Tibial nerve (tissue), 4 donors: ENCODE data around the gene NOXO1. TPM values are rescaled to one million over a fixed set of nuclear protein-coding genes. Genes with fewer than 3 reads are reported as not detected.

Source experiments
- DNase-seq, 2 donors: peaks; one replicate each; pipeline ENCODE4 v3.0.0-alpha.2; 2019; ENCODE audit warnings: low spot score in 2 of 2
- H3K27ac ChIP-seq, 4 donors: fragments of 200-600 bp; sonication (generic) in 3 of 4; one replicate each; pipeline ENCODE4 v1.5.1; 2017 to 2019; ENCODE audit warnings: mild to moderate bottlenecking in 1 of 4
- H3K27me3 ChIP-seq, 2 donors: fragments of 200-600 bp; sonication (generic) in 1 of 2; one replicate each; pipeline versions ENCODE4 v1.5.1 to v1.6.0; 2017 to 2019
- H3K36me3 ChIP-seq, 3 donors: fragments of 200-600 bp; sonication (generic); one replicate each; pipeline ENCODE4 v1.5.1; 2018 to 2019
- H3K4me1 ChIP-seq, 4 donors: fragments of 200-600 bp; sonication (generic) in 3 of 4; one replicate each; pipeline ENCODE4 v1.5.1; 2017 to 2019
- H3K4me3 ChIP-seq, 4 donors: fragments of 200-600 bp; sonication (generic) in 3 of 4; one replicate each; pipeline ENCODE4 v1.5.1; 2017 to 2019; ENCODE audit warnings: mild to moderate bottlenecking in 1 of 4, moderate library complexity in 1 of 4
- H3K9me3 ChIP-seq, 4 donors: fragments of 200-600 bp; sonication (generic) in 3 of 4; one replicate each; pipeline ENCODE4 v1.5.1; 2017 to 2019
- EP300 ChIP-seq, 2 donors: sonication (generic); formaldehyde crosslinking; IDR thresholded peaks; one replicate each; pipeline ENCODE4 v1.6.1; 2017; ENCODE audit warnings: antibody characterized with exemption in 2 of 2, mild to moderate bottlenecking in 1 of 2
- POLR2A ChIP-seq, 2 donors: fragments of 450-650 bp; IDR thresholded peaks; one replicate each; pipeline ENCODE4 v1.6.1; 2017; ENCODE audit warnings: antibody characterized with exemption in 2 of 2, mild to moderate bottlenecking in 2 of 2, moderate library complexity in 2 of 2
- WGBS, 2 donors: methylation state at CpG; one replicate each; pipeline ENCODE4 v1.1.5; 2018; 5-methylcytosine and 5-hydroxymethylcytosine counted together
- total RNA-seq, 4 donors: library from RNA; depleted of rRNA; stranded (reverse); fragments of >200 nt; gene quantifications; one replicate each; pipeline ENCODE4 v1.1.0, GENCODE V29; 2016
- TF ChIP-seq, protein P1 (sequence below), 5 experiments: fragments of 200-600 bp in 3 of 5; fragments of 450-650 bp in 2 of 5; sonication (generic) in 3 of 5; IDR thresholded peaks; one replicate each; pipeline ENCODE4 v1.5.1; 2016 to 2019; ENCODE audit warnings: antibody characterized with exemption in 5 of 5, mild to moderate bottlenecking in 3 of 5, moderate library complexity in 2 of 5

NOXO1 gene
- total RNA-seq, 4 donors from 2014 or later: 3.9 TPM; not detected in 3

DNA sequence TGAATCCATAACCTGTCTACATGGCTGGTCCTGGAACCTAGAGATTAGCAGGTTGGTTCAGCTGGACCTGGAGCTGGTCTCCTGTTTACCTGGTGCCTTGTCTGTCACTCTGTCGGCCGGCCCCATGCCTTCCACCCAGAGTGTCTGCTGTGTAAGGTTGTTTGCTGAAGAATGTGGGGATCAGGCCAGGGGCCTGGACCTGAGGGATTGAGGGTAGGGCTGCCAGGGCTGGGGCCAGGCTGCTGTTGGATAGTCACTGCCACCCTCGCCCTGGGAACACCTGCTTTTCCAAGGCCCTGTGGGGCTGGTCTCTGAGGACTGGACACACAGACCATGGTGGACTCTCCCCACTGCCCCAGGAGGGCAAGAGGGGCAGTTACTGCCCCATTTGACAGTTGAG, 46.9 kb upstream of the NOXO1 start:
- Histone ChIP-seq H3K36me3 (peaks cover 0 to 6% (median 0%) of the 10 kb centered on the region in 3 donors), H3K9me3 (no peaks in the 10 kb centered on the region), H3K27me3 (no peaks in the 10 kb centered on the region), H3K27ac (peak overlapping the region in 3 of 4 donors; percentile 59 to 100 (median 94)), H3K4me3 (peak overlapping the region in 1 of 4 donors; percentile 83), H3K4me1 (peaks cover 0 to 82% (median 40%) of the 10 kb centered on the region in 4 donors)
- 67 to 83% methylated on average over 1 to 3 of the region's 3 CpGs for whole genome bisulfite sequencing, 2 donors
- no peak for DNase-seq
- TF ChIP-seq EP300 (IDR thresholded peaks at IDR 0.05) (no peak), POLR2A (IDR thresholded peaks at IDR 0.05) (no peak)
- TF ChIP-seq, protein P1, sequence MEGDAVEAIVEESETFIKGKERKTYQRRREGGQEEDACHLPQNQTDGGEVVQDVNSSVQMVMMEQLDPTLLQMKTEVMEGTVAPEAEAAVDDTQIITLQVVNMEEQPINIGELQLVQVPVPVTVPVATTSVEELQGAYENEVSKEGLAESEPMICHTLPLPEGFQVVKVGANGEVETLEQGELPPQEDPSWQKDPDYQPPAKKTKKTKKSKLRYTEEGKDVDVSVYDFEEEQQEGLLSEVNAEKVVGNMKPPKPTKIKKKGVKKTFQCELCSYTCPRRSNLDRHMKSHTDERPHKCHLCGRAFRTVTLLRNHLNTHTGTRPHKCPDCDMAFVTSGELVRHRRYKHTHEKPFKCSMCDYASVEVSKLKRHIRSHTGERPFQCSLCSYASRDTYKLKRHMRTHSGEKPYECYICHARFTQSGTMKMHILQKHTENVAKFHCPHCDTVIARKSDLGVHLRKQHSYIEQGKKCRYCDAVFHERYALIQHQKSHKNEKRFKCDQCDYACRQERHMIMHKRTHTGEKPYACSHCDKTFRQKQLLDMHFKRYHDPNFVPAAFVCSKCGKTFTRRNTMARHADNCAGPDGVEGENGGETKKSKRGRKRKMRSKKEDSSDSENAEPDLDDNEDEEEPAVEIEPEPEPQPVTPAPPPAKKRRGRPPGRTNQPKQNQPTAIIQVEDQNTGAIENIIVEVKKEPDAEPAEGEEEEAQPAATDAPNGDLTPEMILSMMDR (IDR thresholded peaks at IDR 0.05): no peak

DNA sequence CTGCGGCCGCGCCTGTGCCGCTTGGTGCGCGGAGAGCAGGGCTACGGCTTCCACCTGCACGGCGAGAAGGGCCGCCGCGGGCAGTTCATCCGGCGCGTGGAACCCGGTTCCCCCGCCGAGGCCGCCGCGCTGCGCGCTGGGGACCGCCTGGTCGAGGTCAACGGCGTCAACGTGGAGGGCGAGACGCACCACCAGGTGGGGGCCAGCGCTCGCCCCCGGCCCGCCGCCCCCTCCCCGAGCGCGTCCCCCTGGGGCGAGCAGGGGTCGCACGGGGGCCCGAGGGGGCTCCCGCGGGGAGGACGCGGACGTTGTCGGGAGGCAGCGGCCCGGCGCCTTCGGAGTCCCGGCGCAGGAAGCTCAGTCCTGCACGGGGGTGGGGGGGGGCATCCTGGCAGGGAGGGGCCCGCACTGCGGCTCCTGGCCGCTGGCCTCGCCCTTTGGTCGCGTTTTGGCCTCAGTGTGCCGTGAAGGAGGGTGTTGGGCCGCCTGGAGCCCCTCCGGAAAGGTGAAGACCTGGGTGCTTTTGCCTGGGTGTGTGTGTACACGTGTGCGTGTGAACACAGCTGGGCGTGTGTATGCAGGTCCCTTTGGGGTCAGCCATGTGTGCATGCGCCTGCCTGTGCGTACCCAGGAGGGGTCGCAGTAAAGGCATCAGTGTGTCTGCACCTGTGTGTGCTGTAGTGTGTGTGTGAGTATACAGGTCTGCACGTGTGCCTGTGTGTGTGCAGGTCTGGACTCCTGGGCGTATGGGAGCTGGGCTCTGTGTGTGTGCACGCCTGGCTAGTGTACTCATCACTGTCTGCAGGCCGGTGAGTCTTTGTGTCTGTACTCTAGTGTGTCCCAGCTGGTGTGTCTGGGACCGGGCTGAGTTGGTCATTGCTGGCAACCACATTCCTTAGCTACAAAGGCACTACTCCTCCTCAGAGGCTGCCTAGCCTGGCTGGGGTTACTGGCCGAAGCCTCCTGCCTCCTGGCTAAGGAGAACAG, 46.0 kb upstream of the NOXO1 start:
- DNase-seq: no peak
- no peaks in the 10 kb centered on the region for H3K9me3 ChIP-seq
- WGBS, 2 donors: 7 to 18% methylated on average over 26 to 49 of the region's 76 CpGs
- peak overlapping the region in 3 of 4 donors; percentile 59 to 100 (median 94) for H3K27ac ChIP-seq
- H3K27me3 ChIP-seq: peaks cover 0 to 4% of the 10 kb centered on the region in 2 donors
- peaks cover 0 to 82% (median 38%) of the 10 kb centered on the region in 4 donors for H3K4me1 ChIP-seq
- TF ChIP-seq EP300 (IDR thresholded peaks at IDR 0.05) (no peak), POLR2A (IDR thresholded peaks at IDR 0.05) (no peak)
- TF ChIP-seq, protein P1 (IDR thresholded peaks at IDR 0.05): no peak
- H3K4me3 ChIP-seq: peak overlapping the region; percentile 47 to 83 (median 58)
- H3K36me3 ChIP-seq: peaks cover 0 to 6% (median 0%) of the 10 kb centered on the region in 3 donors

DNA sequence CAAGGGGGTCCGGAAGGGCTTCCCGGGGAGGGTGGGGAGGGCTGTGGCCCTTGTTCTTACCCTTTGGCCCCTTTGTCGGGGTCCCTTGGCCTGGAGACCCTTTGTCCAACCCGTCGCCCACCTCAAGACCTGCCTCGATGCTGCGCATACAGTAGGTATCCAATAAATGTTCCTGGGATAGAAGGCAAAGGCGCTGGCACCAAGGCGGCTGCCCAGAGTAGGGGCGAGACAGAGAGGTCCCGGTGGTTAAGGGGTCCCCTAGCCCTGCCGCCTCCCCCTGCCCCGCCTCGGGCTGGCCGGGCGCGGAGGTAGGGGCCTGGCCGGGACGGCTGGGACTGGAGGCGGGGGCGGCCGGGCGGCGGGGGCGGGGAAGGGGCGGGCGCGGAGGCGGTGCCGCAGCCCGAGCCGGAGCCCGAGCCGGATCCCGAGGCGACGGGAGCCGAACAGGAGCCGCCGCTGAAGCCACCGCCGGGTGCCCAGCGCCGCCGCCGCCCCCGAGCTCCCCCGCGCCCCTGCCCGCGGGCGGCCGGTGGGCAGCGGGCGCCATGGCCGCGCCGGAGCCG, 45.3 kb upstream of the NOXO1 start, which contains the start of gene NHERF2:
NHERF2 (plus strand) TSS at position 442 of the 563 bp plus-strand sequence; CDS start at position 546, 104 bp downstream.
- no peaks in the 10 kb centered on the region for H3K9me3 ChIP-seq
- no peak for DNase-seq
- 27 to 44% methylated on average over 7 to 8 of the region's 59 CpGs for WGBS, 2 donors
- H3K36me3 ChIP-seq: peaks cover 0 to 6% (median 0%) of the 10 kb centered on the region in 3 donors
- peaks cover 0 to 10% of the 10 kb centered on the region in 2 donors for H3K27me3 ChIP-seq
- H3K4me3 ChIP-seq: peak within 1 kb of the TSS; percentile 47 to 83 (median 58)
- TF ChIP-seq, protein P1 (IDR thresholded peaks at IDR 0.05): no peak
- TF ChIP-seq POLR2A (IDR thresholded peaks at IDR 0.05) (no peak), EP300 (IDR thresholded peaks at IDR 0.05) (no peak)
- H3K27ac ChIP-seq: peak within 1 kb of the TSS in 3 of 4 donors; percentile 59 to 100 (median 94)
- peaks cover 0 to 74% (median 33%) of the 10 kb centered on the region in 4 donors for H3K4me1 ChIP-seq

DNA sequence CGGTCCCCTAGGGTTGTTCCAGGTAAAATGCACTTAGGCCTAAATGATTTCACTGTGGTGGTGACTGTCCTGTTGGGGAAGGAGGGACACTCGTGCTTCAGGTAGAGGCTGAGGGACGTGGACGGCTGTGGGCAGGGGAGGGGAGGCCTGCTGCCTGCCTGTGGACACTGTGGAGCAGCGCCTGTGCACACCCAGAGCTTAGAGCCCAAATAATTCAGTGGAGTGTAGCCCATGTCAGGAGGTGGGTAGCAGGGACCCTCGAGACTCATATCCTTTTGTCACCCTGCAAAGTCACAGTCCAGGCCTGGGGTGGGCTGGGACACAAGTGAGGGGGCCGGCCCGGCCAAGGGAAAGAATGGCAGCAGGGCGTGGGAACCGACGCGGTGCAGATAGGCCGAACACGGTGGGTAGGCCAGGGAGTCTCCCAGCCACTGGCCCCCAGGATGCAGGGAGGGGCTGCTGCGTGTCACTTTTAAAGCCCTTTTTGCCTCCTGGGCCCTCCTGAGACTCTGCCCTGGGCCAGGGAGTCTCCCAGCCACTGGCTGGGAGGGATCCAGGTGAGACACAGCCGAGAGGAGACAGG, 44.7 kb upstream of the NOXO1 start:
- 83 to 85% methylated on average over 15 to 16 of the region's 16 CpGs for WGBS, 2 donors
- DNase-seq: no peak
- TF ChIP-seq EP300 (IDR thresholded peaks at IDR 0.05): no peak
- H3K4me3 ChIP-seq: peak overlapping the region in 2 of 4 donors; percentile 25 to 83
- no peaks in the 10 kb centered on the region for H3K9me3 ChIP-seq
- H3K27me3 ChIP-seq: peaks cover 0 to 15% of the 10 kb centered on the region in 2 donors
- peak overlapping the region in 2 of 4 donors; percentile 46 to 75 for H3K27ac ChIP-seq
- peaks cover 0 to 6% (median 0%) of the 10 kb centered on the region in 3 donors for H3K36me3 ChIP-seq
- H3K4me1 ChIP-seq: peaks cover 0 to 69% (median 33%) of the 10 kb centered on the region in 4 donors

DNA sequence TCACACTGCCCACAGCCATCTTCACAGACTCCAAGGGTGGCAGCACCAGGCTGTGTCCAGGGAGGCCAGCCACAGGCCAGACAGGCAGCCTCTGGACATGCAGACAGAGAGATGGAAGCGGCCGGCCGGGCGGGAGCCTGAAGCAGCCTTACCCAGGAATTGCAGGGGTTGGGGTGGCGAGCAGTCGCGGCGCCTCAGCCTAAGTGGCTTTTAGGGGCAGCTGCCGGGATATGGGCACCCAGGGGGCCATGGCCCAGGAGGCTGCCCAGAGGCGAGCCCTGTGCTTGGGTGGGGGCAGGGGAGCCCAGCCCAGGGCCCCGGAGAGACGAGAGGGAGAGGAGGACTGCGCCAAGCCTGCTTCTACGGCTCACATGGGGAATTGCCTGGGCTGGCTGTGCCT, 44.0 kb upstream of the NOXO1 start:
- TF ChIP-seq POLR2A (IDR thresholded peaks at IDR 0.05) (no peak), EP300 (IDR thresholded peaks at IDR 0.05) (no peak)
- TF ChIP-seq, protein P1 (IDR thresholded peaks at IDR 0.05): no peak
- peaks cover 0 to 6% (median 0%) of the 10 kb centered on the region in 3 donors for H3K36me3 ChIP-seq
- no peak overlapping the region for H3K4me3 ChIP-seq
- no peak for DNase-seq
- no peaks in the 10 kb centered on the region for H3K9me3 ChIP-seq
- no peak overlapping the region for H3K27ac ChIP-seq
- H3K27me3 ChIP-seq: peaks cover 0 to 23% of the 10 kb centered on the region in 2 donors
- peaks cover 0 to 70% (median 35%) of the 10 kb centered on the region in 4 donors for H3K4me1 ChIP-seq
- 89 to 94% methylated on average over 14 of the region's 14 CpGs for WGBS, 2 donors
